Measurements from ENCODE around the gene NDUFA5.

- TF ChIP-seq, protein P1, sequence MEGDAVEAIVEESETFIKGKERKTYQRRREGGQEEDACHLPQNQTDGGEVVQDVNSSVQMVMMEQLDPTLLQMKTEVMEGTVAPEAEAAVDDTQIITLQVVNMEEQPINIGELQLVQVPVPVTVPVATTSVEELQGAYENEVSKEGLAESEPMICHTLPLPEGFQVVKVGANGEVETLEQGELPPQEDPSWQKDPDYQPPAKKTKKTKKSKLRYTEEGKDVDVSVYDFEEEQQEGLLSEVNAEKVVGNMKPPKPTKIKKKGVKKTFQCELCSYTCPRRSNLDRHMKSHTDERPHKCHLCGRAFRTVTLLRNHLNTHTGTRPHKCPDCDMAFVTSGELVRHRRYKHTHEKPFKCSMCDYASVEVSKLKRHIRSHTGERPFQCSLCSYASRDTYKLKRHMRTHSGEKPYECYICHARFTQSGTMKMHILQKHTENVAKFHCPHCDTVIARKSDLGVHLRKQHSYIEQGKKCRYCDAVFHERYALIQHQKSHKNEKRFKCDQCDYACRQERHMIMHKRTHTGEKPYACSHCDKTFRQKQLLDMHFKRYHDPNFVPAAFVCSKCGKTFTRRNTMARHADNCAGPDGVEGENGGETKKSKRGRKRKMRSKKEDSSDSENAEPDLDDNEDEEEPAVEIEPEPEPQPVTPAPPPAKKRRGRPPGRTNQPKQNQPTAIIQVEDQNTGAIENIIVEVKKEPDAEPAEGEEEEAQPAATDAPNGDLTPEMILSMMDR (IDR thresholded peaks at IDR 0.05): no peak
- no peak for TF ChIP-seq FOXJ3 (CRISPR knock-in tag; IDR thresholded peaks at IDR 0.05; ENCODE audit: borderline replicate concordance)
- TF ChIP-seq USF2 (CRISPR knock-in tag; IDR thresholded peaks at IDR 0.05): no peak
- TF ChIP-seq ETV6 (CRISPR knock-in tag; IDR thresholded peaks at IDR 0.05): no peak
Measured at GRCh38 chr7:123505221-123505620, 52.4 kb downstream of the NDUFA5 start.
